Measurements from ENCODE around the gene KIF22.
"Not testable (repeated sequence)": the region's sequence is repeated elsewhere in the genome, so short reads cannot be mapped to it uniquely, and the experiment has no call there.

The KIF22 gene

GRCh38 chr16:29777576-29778350, 12.8 kb upstream of the KIF22 start, which contains the start of gene ZG16:
Gene ZG16 (plus strand): TSS chr16:29778256. CDS start chr16:29779267, 1,011 bp downstream.
- H3K79me2 ChIP-seq (ENCODE audit: insufficient read depth, low read depth), result no peaks in the 10 kb centered on the region
- no peak within 1 kb of the TSS for H2AFZ ChIP-seq (ENCODE audit: low read depth)
- no peak within 1 kb of the TSS for H3K4me3 ChIP-seq (IDR thresholded peaks at IDR 0.05; ENCODE audit: insufficient read depth, low read depth, low read length)
- 0 out of 2 replicates have a peak, but pooled peaks cover 4% of the 10 kb centered on the region for H3K27me3 ChIP-seq (ENCODE audit: insufficient read depth, low read depth)
- H4K20me1 ChIP-seq (ENCODE audit: insufficient read depth), result no peaks in the 10 kb centered on the region
- no peak within 1 kb of the TSS for H3K4me2 ChIP-seq
- TF ChIP-seq CTCF (conservative IDR thresholded peaks at IDR 0.05; ENCODE audit: low read depth, low read length), result no peak
- no peaks in the 10 kb centered on the region for H3K4me1 ChIP-seq (ENCODE audit: low read depth, poor library complexity, severe bottlenecking)
- no peak within 1 kb of the TSS for H3K9ac ChIP-seq
- H3K36me3 ChIP-seq (ENCODE audit: insufficient read depth), result no peaks in the 10 kb centered on the region
- H3K27ac ChIP-seq, result no peak within 1 kb of the TSS

- H3K9ac ChIP-seq, result no peak overlapping the region
- no peaks in the 10 kb centered on the region for H3K36me3 ChIP-seq (ENCODE audit: insufficient read depth)
- TF ChIP-seq CTCF (conservative IDR thresholded peaks at IDR 0.05; ENCODE audit: low read depth, low read length), result no peak
- H3K4me3 ChIP-seq (IDR thresholded peaks at IDR 0.05; ENCODE audit: insufficient read depth, low read depth, low read length), result no peak overlapping the region
- no peaks in the 10 kb centered on the region for H4K20me1 ChIP-seq (ENCODE audit: insufficient read depth)
- H3K27me3 ChIP-seq (ENCODE audit: insufficient read depth, low read depth), result 0 out of 2 replicates have a peak, but pooled peaks cover 4% of the 10 kb centered on the region
- H3K4me1 ChIP-seq (ENCODE audit: low read depth, poor library complexity, severe bottlenecking), result no peaks in the 10 kb centered on the region
- no peak overlapping the region for H3K4me2 ChIP-seq
- no peaks in the 10 kb centered on the region for H3K79me2 ChIP-seq (ENCODE audit: insufficient read depth, low read depth)
- no peak overlapping the region for H2AFZ ChIP-seq (ENCODE audit: low read depth)
- no peak overlapping the region for H3K27ac ChIP-seq
Observed at GRCh38 chr16:29779474-29779873, 11.1 kb upstream of the KIF22 start.

- not testable (repeated sequence) for H3K4me3 ChIP-seq (IDR thresholded peaks at IDR 0.05; ENCODE audit: insufficient read depth, low read depth, low read length); H4K20me1 ChIP-seq (ENCODE audit: insufficient read depth); H3K4me1 ChIP-seq (ENCODE audit: low read depth, poor library complexity, severe bottlenecking); H2AFZ ChIP-seq (ENCODE audit: low read depth); H3K27me3 ChIP-seq (ENCODE audit: insufficient read depth, low read depth); H3K4me2 ChIP-seq; H3K9ac ChIP-seq; H3K36me3 ChIP-seq (ENCODE audit: insufficient read depth); H3K27ac ChIP-seq; H3K79me2 ChIP-seq (ENCODE audit: insufficient read depth, low read depth)
Observed at GRCh38 chr16:29783094-29783953, 7.2 kb upstream of the KIF22 start.

- H3K27ac ChIP-seq, result no peak overlapping the region
- no peak overlapping the region for H3K4me2 ChIP-seq
- H3K27me3 ChIP-seq (ENCODE audit: insufficient read depth, low read depth), result no peaks in the 10 kb centered on the region
- no peak for TF ChIP-seq CTCF (conservative IDR thresholded peaks at IDR 0.05; ENCODE audit: low read depth, low read length)
- no peaks in the 10 kb centered on the region for H3K79me2 ChIP-seq (ENCODE audit: insufficient read depth, low read depth)
- H3K4me1 ChIP-seq (ENCODE audit: low read depth, poor library complexity, severe bottlenecking), result no peaks in the 10 kb centered on the region
- H3K4me3 ChIP-seq (IDR thresholded peaks at IDR 0.05; ENCODE audit: insufficient read depth, low read depth, low read length), result no peak overlapping the region
- H4K20me1 ChIP-seq (ENCODE audit: insufficient read depth), result no peaks in the 10 kb centered on the region
- H3K36me3 ChIP-seq (ENCODE audit: insufficient read depth), result no peaks in the 10 kb centered on the region
- H2AFZ ChIP-seq (ENCODE audit: low read depth), result no peak overlapping the region
- no peak overlapping the region for H3K9ac ChIP-seq
Observed at GRCh38 chr16:29784157-29784556, 6.4 kb upstream of the KIF22 start.

All from KMS-11 (cell line).